K562 (cell line): ENCODE results near the gene RRAS. TPM values are rescaled to one million over a fixed set of nuclear protein-coding genes. Genes with fewer than 3 reads are reported as not detected.

Source experiments
- CREB1 ChIP-seq, 2 experiments: sonication (generic) in 1 of 2; formaldehyde crosslinking in 1 of 2; IDR thresholded peaks; 2 replicates each; pipeline versions ENCODE4 v1.6.1 to v1.8.0; 2012 to 2022; ENCODE audit warnings: inconsistent platforms in 1 of 2, mild to moderate bottlenecking in 1 of 2, missing genetic modification reagents in 1 of 2, moderate library complexity in 1 of 2
- EGR1 ChIP-seq: fragments of 450-650 bp; conservative IDR thresholded peaks from 2 replicates; pipeline ENCODE4 v1.6.1; 2017; ENCODE audit warnings: mild to moderate bottlenecking
- FOS ChIP-seq: IDR thresholded peaks from 3 replicates; pipeline ENCODE4 v1.6.1; 2011; ENCODE audit not compliant: insufficient read length; ENCODE audit errors: extremely low read depth
- HMGN3 ChIP-seq: IDR thresholded peaks from 2 replicates; pipeline ENCODE4 v1.6.1; 2011; ENCODE audit warnings: borderline replicate concordance, low read depth, mild to moderate bottlenecking, mixed read lengths, low read length; ENCODE audit not compliant: insufficient read length; ENCODE audit errors: extremely low read depth
- HMGXB4 ChIP-seq: sonication (generic); formaldehyde crosslinking; IDR thresholded peaks from 2 replicates; pipeline ENCODE4 v1.8.1; 2023; ENCODE audit warnings: mild to moderate bottlenecking, missing genetic modification reagents
- LARP7 ChIP-seq: fragments of 450-650 bp; IDR thresholded peaks from 2 replicates; pipeline ENCODE4 v1.6.1; 2016
- MAZ ChIP-seq, 2 experiments: fragments of 450-650 bp in 1 of 2; sonication (generic) in 1 of 2; formaldehyde crosslinking; IDR thresholded peaks in 1 of 2; conservative IDR thresholded peaks in 1 of 2; 2 replicates each; pipeline versions ENCODE4 v1.4.0 to v1.5.0; 2020; ENCODE audit warnings: mild to moderate bottlenecking in 1 of 2, missing genetic modification reagents in 1 of 2
- ZNF57 ChIP-seq: fragments of 450-650 bp; formaldehyde crosslinking; IDR thresholded peaks from 2 replicates; pipeline ENCODE4 v1.4.0; 2020; ENCODE audit warnings: mild to moderate bottlenecking, moderate library complexity
- polyA plus RNA-seq, 8 experiments: library from polyadenylated mRNA; depleted of rRNA in 4 of 8; stranded (reverse) in 5 of 8; unstranded in 3 of 8; fragments of >200 nt; fragmentation: Nextera tagmentation in 2 of 8; fragmentation: Illumina TruSeq in 1 of 8; extraction: Ambion mirVana in 2 of 8; extraction: Trizol in 1 of 8; gene quantifications; 2 replicates each; pipeline versions ENCODE4 v1.2.1 to v1.2.3, GENCODE V29; 2011 to 2014; ENCODE audit warnings: inconsistent platforms in 1 of 8, missing spikeins in 1 of 8
- total RNA-seq, 7 experiments: library from RNA; depleted of rRNA in 6 of 7; stranded (reverse); fragments of >200 nt in 6 of 7; fragmentation: Illumina TruSeq in 2 of 7; extraction: Trizol in 2 of 7; gene quantifications; 2 replicates each; pipeline versions ENCODE4 v1.2.1 to v1.2.3, GENCODE V29; 2011 to 2021; ENCODE audit warnings: low replicate concordance in 1 of 7
- TF ChIP-seq, protein P1 (sequence below): sonication (generic); formaldehyde crosslinking; IDR thresholded peaks from 2 replicates; pipeline ENCODE4 v1.8.0; 2022; ENCODE audit warnings: mild to moderate bottlenecking, missing genetic modification reagents
- TF ChIP-seq, protein P2 (sequence below): fragments of 250-450 bp; sonication (Bioruptor Pico); IDR thresholded peaks from 2 replicates; pipeline ENCODE4 v1.5.0; 2020; ENCODE audit warnings: mild to moderate bottlenecking
- TF ChIP-seq, protein P3 (sequence below): fragments of 450-650 bp; conservative IDR thresholded peaks from 2 replicates; pipeline ENCODE4 v1.6.1; 2016; ENCODE audit warnings: missing genetic modification characterization, low read depth, mild to moderate bottlenecking, missing compliant biosample characterization, moderate library complexity
- TF ChIP-seq, protein P4 (sequence below), 2 experiments: fragments of 450-650 bp; IDR thresholded peaks; 2 replicates each; pipeline ENCODE4 v1.6.1; 2018; ENCODE audit warnings: mild to moderate bottlenecking in 2 of 2, low read depth in 1 of 2; ENCODE audit not compliant: partially characterized antibody in 2 of 2

The RRAS gene
- total and polyA plus RNA-seq, 9 of the 15 experiments (the other 6 are each of a cell fraction or from before 2014, with no cell fraction given), result 0.70 to 17.3 (median 8.2) TPM

DNA sequence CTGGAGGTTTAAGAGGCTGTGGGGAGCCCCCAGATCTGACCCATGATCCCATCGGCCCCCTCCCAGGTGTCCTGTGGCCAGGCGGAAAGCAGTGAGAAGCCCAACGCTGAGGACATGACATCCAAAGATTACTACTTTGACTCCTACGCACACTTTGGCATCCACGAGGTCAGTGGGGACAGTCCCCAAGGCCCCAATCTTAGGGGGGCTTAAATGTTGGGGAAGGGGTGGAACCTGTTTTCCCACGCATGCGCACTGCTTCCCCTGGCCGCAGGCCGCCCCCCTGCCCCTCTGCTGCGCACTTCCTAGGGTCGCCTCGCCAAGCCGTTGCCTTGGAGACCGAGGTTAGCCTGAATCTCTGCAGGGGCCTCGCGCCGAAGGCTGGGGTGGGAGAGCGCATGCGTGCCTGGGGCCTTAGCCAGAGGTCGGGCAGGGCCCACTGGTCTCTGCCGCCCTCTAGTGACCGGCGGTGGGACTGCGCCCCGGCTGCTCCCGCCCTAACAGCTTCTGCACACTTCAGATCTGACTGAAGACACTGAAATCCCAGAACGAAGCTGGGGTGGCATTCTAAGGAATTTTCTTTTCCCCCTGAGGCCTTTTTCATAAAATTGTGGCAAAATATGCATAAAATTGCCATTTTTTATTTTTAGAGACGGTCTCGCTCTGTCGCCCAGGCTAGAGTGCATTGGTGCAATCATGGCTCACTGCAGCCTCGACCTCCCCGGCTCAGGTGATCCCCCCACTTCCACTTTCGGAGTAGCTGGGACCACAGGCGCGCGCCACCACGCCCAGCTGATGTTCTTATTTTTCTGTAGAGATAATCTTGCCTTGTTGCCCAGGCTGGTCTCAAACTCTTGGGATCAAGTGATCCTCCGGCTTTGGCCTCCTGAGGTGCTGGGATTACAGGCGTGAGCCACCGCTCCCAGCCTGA lies 40.7 kb upstream of the RRAS start (continued):
- TF ChIP-seq, protein P1, sequence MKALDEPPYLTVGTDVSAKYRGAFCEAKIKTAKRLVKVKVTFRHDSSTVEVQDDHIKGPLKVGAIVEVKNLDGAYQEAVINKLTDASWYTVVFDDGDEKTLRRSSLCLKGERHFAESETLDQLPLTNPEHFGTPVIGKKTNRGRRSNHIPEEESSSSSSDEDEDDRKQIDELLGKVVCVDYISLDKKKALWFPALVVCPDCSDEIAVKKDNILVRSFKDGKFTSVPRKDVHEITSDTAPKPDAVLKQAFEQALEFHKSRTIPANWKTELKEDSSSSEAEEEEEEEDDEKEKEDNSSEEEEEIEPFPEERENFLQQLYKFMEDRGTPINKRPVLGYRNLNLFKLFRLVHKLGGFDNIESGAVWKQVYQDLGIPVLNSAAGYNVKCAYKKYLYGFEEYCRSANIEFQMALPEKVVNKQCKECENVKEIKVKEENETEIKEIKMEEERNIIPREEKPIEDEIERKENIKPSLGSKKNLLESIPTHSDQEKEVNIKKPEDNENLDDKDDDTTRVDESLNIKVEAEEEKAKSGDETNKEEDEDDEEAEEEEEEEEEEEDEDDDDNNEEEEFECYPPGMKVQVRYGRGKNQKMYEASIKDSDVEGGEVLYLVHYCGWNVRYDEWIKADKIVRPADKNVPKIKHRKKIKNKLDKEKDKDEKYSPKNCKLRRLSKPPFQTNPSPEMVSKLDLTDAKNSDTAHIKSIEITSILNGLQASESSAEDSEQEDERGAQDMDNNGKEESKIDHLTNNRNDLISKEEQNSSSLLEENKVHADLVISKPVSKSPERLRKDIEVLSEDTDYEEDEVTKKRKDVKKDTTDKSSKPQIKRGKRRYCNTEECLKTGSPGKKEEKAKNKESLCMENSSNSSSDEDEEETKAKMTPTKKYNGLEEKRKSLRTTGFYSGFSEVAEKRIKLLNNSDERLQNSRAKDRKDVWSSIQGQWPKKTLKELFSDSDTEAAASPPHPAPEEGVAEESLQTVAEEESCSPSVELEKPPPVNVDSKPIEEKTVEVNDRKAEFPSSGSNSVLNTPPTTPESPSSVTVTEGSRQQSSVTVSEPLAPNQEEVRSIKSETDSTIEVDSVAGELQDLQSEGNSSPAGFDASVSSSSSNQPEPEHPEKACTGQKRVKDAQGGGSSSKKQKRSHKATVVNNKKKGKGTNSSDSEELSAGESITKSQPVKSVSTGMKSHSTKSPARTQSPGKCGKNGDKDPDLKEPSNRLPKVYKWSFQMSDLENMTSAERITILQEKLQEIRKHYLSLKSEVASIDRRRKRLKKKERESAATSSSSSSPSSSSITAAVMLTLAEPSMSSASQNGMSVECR (CRISPR knock-in tag), result peak; percentile 68; the same call in 1 of the 2 replicates
- TF ChIP-seq HMGXB4 (peak; percentile 80; the same call in 1 of the 2 replicates), FOS (no peak), LARP7 (no peak), ZNF57 (CRISPR knock-in tag) (no peak), HMGN3 (peak; percentile 72), CREB1 (IDR thresholded peaks at IDR 0.05) (no peak), CREB1 (CRISPR knock-in tag; IDR thresholded peaks at IDR 0.05) (no peak), EGR1 (no peak), MAZ (CRISPR knock-in tag; conservative IDR thresholded peaks at IDR 0.05 in 1 of 2, IDR thresholded peaks at IDR 0.05 in 1 of 2) (peak; percentile 42 to 65; a peak in 2 of 4 replicates)
- TF ChIP-seq, protein P2, sequence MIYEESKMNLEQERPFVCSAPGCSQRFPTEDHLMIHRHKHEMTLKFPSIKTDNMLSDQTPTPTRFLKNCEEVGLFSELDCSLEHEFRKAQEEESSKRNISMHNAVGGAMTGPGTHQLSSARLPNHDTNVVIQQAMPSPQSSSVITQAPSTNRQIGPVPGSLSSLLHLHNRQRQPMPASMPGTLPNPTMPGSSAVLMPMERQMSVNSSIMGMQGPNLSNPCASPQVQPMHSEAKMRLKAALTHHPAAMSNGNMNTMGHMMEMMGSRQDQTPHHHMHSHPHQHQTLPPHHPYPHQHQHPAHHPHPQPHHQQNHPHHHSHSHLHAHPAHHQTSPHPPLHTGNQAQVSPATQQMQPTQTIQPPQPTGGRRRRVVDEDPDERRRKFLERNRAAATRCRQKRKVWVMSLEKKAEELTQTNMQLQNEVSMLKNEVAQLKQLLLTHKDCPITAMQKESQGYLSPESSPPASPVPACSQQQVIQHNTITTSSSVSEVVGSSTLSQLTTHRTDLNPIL, result no peak
- TF ChIP-seq, protein P3, sequence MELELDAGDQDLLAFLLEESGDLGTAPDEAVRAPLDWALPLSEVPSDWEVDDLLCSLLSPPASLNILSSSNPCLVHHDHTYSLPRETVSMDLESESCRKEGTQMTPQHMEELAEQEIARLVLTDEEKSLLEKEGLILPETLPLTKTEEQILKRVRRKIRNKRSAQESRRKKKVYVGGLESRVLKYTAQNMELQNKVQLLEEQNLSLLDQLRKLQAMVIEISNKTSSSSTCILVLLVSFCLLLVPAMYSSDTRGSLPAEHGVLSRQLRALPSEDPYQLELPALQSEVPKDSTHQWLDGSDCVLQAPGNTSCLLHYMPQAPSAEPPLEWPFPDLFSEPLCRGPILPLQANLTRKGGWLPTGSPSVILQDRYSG, result no peak
- TF ChIP-seq, protein P4, sequence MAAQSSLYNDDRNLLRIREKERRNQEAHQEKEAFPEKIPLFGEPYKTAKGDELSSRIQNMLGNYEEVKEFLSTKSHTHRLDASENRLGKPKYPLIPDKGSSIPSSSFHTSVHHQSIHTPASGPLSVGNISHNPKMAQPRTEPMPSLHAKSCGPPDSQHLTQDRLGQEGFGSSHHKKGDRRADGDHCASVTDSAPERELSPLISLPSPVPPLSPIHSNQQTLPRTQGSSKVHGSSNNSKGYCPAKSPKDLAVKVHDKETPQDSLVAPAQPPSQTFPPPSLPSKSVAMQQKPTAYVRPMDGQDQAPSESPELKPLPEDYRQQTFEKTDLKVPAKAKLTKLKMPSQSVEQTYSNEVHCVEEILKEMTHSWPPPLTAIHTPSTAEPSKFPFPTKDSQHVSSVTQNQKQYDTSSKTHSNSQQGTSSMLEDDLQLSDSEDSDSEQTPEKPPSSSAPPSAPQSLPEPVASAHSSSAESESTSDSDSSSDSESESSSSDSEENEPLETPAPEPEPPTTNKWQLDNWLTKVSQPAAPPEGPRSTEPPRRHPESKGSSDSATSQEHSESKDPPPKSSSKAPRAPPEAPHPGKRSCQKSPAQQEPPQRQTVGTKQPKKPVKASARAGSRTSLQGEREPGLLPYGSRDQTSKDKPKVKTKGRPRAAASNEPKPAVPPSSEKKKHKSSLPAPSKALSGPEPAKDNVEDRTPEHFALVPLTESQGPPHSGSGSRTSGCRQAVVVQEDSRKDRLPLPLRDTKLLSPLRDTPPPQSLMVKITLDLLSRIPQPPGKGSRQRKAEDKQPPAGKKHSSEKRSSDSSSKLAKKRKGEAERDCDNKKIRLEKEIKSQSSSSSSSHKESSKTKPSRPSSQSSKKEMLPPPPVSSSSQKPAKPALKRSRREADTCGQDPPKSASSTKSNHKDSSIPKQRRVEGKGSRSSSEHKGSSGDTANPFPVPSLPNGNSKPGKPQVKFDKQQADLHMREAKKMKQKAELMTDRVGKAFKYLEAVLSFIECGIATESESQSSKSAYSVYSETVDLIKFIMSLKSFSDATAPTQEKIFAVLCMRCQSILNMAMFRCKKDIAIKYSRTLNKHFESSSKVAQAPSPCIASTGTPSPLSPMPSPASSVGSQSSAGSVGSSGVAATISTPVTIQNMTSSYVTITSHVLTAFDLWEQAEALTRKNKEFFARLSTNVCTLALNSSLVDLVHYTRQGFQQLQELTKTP (IDR thresholded peaks at IDR 0.05; ENCODE audit: low read depth in 1 of 2, partially characterized antibody in 2 of 2), result no peak
